Activated CD4-positive, alpha-beta memory T cell treated with anti-CD3 and anti-CD28 coated beads, Interleukin-2, amount 10 ng/mL, durations not matched to agents 7 days and 5 days (primary cell): ENCODE measurements around the gene S100A13. TPM values are rescaled to one million over a fixed set of nuclear protein-coding genes. Genes with fewer than 3 reads are reported as not detected.
"Not testable (repeated sequence)": the region's sequence is repeated elsewhere in the genome, so short reads cannot be mapped to it uniquely, and the experiment has no call there.

Experiments used
- CTCF ChIA-PET: fragments of 350-600 bp; sonication (Branson Sonifier 250); formaldehyde crosslinking; loops from one replicate; lab custom pipeline; 2021; ENCODE audit warnings: antibody characterized with exemption, inconsistent platforms; lab: Charles Lee
- POLR2A ChIA-PET: fragments of 350-600 bp; sonication (Branson Sonifier 250); formaldehyde crosslinking; loops from one replicate; lab custom pipeline; 2021; ENCODE audit warnings: antibody characterized with exemption; lab: Charles Lee
- DNase-seq: peaks from one replicate; pipeline ENCODE4 v3.0.0-alpha.2; 2020
- H3K27ac Mint-ChIP-seq: one replicate; pipeline ENCODE4 v1.8.0; 2021; ENCODE audit warnings: mild to moderate bottlenecking, mixed read lengths
- H3K27me3 Mint-ChIP-seq: one replicate; pipeline ENCODE4 v1.8.0; 2021; ENCODE audit warnings: mixed read lengths
- H3K36me3 Mint-ChIP-seq: one replicate; pipeline ENCODE4 v1.8.0; 2021; ENCODE audit warnings: low read depth, mixed read lengths
- H3K4me1 Mint-ChIP-seq: one replicate; pipeline ENCODE4 v1.8.0; 2021; ENCODE audit warnings: mixed read lengths
- H3K4me3 Mint-ChIP-seq: one replicate; pipeline ENCODE4 v1.8.0; 2021; ENCODE audit warnings: mild to moderate bottlenecking, mixed read lengths
- H3K9me3 Mint-ChIP-seq: one replicate; pipeline ENCODE4 v1.8.0; 2021; ENCODE audit warnings: mixed read lengths
- total RNA-seq, 2 experiments: library from RNA; stranded (reverse); gene quantifications; one replicate each; pipeline ENCODE4 v1.2.3, GENCODE V29; 2021

Gene S100A13
- total RNA-seq, 2 experiments from 2014 or later: 6.1 TPM

DNA sequence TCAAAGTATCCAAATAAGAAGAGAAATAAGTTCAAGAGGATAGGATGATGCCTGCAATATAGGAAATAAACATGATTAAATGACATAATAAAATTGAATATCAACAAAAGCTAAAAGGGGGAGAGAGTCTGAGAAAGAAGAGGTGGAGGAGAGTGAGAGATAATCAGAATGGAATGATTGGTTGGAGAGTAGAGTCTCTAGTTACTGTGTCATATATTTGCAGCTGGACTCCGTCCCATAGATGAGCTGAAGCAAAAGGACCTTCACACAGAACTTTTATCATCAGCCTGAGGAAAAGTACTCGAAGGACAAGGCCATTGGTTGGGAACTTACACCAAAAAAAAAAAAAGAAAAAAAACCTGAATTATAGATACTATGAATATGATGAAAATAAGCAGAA, 38.8 kb downstream of the S100A13 start:
- Mint-ChIP-seq H3K9me3 (no peaks in the 10 kb centered on the region), H3K27ac (no peak overlapping the region), H3K27me3 (peaks cover 11% of the 10 kb centered on the region), H3K4me3 (no peak overlapping the region), H3K36me3 (no peaks in the 10 kb centered on the region), H3K4me1 (no peaks in the 10 kb centered on the region)
- ChIA-PET CTCF (interaction anchor here (1.2 kb wide), 1 partner anchor 15 kb away, joined by 4 read pairs; no protein-coding TSS in a partner anchor), POLR2A (no interaction called here)
- DNase-seq: no peak

DNA sequence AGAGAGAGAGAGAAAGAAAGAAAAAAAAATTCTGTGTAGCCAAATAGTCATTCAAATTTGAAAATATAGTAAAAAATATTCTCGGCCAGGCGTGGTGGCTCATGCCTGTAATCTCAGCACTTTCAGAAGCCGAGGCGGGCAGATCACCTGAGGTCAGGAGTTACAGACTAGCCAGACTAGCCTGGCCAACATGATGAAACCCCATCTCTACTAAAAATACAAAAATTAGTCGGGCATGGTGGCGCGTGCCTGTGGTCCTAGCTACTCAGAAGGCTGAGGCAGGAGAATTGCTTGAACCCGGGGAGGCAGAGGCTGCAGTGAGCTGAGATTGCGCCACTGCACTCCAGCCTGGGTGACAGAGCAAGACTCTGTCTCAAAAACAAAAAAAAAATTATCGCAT, 39.3 kb downstream of the S100A13 start:
- peaks cover 11% of the 10 kb centered on the region for H3K27me3 Mint-ChIP-seq
- H3K4me1 Mint-ChIP-seq, POLR2A ChIA-PET, DNase-seq, H3K4me3 Mint-ChIP-seq, H3K9me3 Mint-ChIP-seq, H3K36me3 Mint-ChIP-seq, H3K27ac Mint-ChIP-seq: not testable (repeated sequence)
- CTCF ChIA-PET: interaction anchor here (1.2 kb wide), 1 partner anchor 16 kb away, joined by 4 read pairs; no protein-coding TSS in a partner anchor

DNA sequence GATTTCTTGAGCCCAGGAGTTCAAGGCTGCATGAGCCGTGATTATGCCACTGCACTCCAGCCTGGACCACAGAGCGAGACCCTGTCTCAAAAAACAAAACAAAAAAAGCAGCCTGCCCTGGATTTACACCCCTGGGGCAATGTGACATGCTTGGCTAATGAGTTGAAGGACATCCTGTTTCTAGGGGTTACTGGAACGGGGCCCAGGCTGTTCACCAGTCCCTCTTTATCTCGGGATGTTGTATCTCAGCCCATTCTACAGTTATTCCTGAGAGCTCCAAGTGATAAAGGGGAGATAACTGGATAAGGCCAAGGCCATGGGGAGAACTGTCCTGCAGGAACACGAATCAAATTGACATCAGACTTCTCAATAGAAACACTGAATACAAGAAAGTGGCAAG, 40.0 kb downstream of the S100A13 start:
- no peak for DNase-seq
- CTCF ChIA-PET: no interaction called here
- Mint-ChIP-seq H3K4me1 (no peaks in the 10 kb centered on the region), H3K27me3 (peaks cover 11% of the 10 kb centered on the region), H3K4me3 (no peak overlapping the region), H3K36me3 (no peaks in the 10 kb centered on the region), H3K9me3 (no peaks in the 10 kb centered on the region), H3K27ac (no peak overlapping the region)
- POLR2A ChIA-PET: no interaction called here

DNA sequence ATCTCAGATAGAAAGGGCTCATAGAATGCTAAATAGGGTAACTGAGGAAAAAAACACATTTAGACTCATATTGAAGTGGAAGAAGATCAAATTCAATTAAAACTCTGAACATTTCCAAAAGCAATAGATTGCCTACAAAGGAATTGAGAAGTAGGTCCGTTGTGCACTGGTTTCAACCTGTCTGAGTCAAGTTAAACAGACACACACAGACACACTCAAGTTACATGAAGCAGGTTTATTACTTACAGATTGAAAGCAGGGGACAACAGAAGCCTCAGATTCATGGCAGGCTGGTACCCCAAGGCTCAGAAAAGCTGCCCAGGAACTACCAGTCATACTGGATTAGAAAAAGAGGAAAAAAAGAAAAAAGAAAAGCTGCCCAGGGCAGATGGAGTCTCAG, 41.0 kb downstream of the S100A13 start:
- no peak for DNase-seq
- H3K27me3 Mint-ChIP-seq: peaks cover 11% of the 10 kb centered on the region
- ChIA-PET POLR2A (no interaction called here), CTCF (no interaction called here)
- no peaks in the 10 kb centered on the region for H3K4me1 Mint-ChIP-seq
- no peaks in the 10 kb centered on the region for H3K36me3 Mint-ChIP-seq
- H3K27ac Mint-ChIP-seq: no peak overlapping the region
- H3K9me3 Mint-ChIP-seq: no peaks in the 10 kb centered on the region
- no peak overlapping the region for H3K4me3 Mint-ChIP-seq

DNA sequence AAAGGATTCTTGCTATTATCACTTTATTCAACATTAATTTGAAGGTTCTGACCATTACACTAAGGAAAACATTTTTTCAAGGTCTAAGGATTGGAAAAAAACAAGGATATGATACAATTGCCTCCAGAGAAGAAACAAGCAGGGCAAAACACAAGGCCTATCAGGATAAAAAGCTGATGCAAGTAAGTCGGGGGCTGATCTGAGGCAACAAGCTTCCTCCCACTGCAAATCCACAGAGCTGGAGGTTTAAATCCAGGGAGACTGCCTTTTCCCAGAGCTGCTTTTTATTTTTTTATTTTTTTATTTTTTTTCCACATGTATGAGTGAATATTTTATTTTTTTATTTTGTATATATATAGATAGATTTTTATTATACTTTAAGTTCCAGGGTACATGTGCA, 42.3 kb downstream of the S100A13 start:
- Mint-ChIP-seq H3K27me3 (peaks cover 11% of the 10 kb centered on the region), H3K27ac (no peak overlapping the region), H3K36me3 (no peaks in the 10 kb centered on the region), H3K9me3 (no peaks in the 10 kb centered on the region), H3K4me3 (no peak overlapping the region), H3K4me1 (no peaks in the 10 kb centered on the region)
- DNase-seq: no peak
- CTCF ChIA-PET: interaction anchor here (1.0 kb wide), 1 partner anchor 23 kb away, joined by 3 read pairs; no protein-coding TSS in a partner anchor
- POLR2A ChIA-PET: interaction anchor here (1.0 kb wide), 1 partner anchor 12 kb away, joined by 3 read pairs; no protein-coding TSS in a partner anchor

DNA sequence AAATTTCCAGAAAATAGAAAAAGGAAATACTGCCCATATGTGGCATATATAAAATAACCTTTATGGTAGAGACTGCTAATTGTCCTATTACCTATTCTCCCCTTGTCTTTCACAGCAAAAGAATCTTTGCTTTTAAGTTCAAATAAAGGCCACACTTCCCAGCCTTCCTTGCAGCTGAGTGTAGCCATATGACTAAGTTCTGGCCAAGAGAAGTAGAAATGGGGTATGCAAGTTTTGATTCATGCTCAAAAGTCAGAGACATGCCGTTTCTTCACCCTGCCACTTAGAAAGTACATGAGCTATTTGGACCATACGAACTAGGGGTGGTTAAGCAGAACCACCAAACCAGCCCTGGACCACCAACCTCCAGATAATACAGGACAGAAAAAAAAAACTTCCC, 43.3 kb downstream of the S100A13 start:
- Mint-ChIP-seq H3K4me1 (no peaks in the 10 kb centered on the region), H3K27me3 (peaks cover 16% of the 10 kb centered on the region), H3K9me3 (no peaks in the 10 kb centered on the region), H3K27ac (no peak overlapping the region), H3K36me3 (no peaks in the 10 kb centered on the region), H3K4me3 (no peak overlapping the region)
- DNase-seq: no peak
- CTCF ChIA-PET: interaction anchor here (0.6 to 0.7 kb wide), 2 partner anchors 11 to 90 kb away, joined by 3 to 4 read pairs; no protein-coding TSS in a partner anchor
- POLR2A ChIA-PET: no interaction called here

DNA sequence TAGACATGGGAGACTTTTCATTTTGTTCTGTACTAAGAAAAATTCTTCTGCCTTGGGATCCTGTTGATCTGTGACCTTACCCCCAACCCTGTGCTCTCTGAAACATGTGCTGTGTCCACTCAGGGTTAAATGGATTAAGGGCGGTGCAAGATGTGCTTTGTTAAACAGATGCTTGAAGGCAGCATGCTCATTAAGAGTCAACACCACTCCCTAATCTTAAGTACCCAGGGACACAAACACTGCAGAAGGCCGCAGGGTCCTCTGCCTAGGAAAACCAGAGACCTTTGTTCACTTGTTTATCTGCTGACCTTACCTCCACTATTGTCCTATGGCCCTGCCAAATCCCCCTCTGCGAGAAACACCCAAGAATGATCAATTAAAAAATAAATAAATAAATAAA, 43.8 kb downstream of the S100A13 start:
- H3K9me3 Mint-ChIP-seq, POLR2A ChIA-PET, H3K4me3 Mint-ChIP-seq, DNase-seq, H3K27ac Mint-ChIP-seq, H3K4me1 Mint-ChIP-seq, H3K36me3 Mint-ChIP-seq: not testable (repeated sequence)
- CTCF ChIA-PET: interaction anchor here (0.6 to 0.7 kb wide), 2 partner anchors 11 to 89 kb away, joined by 3 to 4 read pairs; no protein-coding TSS in a partner anchor
- peaks cover 21% of the 10 kb centered on the region for H3K27me3 Mint-ChIP-seq

DNA sequence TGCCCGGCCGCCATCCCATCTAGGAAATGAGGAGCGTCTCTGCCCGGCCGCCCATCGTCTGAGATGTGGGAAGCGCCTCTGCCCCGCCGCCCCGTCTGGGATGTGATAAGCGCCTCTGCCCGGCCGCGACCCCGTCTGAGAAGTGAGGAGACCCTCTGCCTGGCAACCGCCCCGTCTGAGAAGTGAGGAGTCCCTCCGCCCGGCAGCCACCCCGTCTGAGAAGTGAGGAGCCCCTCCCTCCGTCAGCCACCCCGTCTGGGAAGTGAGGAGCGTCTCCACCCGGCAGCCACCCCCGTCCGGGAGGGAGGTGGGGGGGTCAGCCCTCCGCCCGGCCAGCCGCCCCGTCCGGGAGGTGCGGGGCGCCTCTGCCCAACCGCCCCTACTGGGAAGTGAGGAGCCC, 44.5 kb downstream of the S100A13 start:
- CTCF ChIA-PET, H3K4me1 Mint-ChIP-seq, H3K9me3 Mint-ChIP-seq, H3K27ac Mint-ChIP-seq, POLR2A ChIA-PET, H3K4me3 Mint-ChIP-seq, DNase-seq, H3K36me3 Mint-ChIP-seq: not testable (repeated sequence)
- peaks cover 28% of the 10 kb centered on the region for H3K27me3 Mint-ChIP-seq

DNA sequence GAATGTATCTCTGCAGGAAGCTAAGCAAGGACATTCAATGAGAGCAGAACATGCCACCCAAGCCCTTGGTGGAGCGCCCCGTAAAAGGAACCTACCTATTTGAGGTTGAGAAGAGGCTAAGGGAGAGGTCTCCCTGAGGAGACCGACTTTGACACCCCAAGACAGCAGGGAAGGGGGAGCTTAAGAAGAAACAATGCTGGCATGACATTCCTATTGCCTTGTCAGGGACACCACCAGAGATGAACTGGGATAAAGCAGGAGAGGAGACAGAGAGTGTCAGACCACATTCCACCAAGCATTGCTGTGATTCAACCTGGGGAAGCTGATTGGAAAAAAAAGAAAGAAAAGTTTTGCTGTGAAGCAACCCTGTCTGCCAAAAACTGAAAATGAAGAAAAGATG, 48.4 kb downstream of the S100A13 start:
- ChIA-PET POLR2A (interaction anchor here (2.0 kb wide), 1 partner anchor 55 kb away, joined by 8 read pairs; the partner anchor contains the start of gene CHTOP), CTCF (interaction anchor here (0.8 kb wide), 1 partner anchor 36 kb away, joined by 3 read pairs; no protein-coding TSS in a partner anchor)
- no peaks in the 10 kb centered on the region for H3K9me3 Mint-ChIP-seq

DNA sequence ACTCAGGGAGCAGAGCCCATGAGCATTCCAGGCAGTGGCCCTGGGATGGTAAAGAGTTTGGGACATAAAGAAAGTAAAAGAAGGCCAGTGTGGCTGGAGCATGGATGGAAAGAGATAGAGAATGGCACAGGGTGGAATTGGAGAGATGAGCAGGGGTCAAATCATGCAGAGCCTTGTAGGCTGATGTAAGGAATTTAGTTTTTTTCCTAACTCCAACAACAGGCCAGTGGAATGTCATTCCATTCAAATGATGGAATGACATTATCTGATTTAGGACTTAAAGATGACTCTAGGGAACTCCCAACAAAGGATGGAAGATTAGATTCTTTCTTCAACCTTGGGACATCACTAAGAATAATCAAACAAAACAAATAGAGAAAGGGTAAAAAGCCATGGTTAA, 48.8 kb downstream of the S100A13 start:
- H3K4me3 Mint-ChIP-seq: no peak overlapping the region
- H3K4me1 Mint-ChIP-seq: peaks cover 9% of the 10 kb centered on the region
- no peaks in the 10 kb centered on the region for H3K36me3 Mint-ChIP-seq
- peaks cover 28% of the 10 kb centered on the region for H3K27me3 Mint-ChIP-seq
- no peak for DNase-seq
- ChIA-PET POLR2A (interaction anchor here (0.6 to 2.0 kb wide), 2 partner anchors 56 to 379 kb away, joined by 3 to 8 read pairs; partner anchors contain the start of gene CHTOP), CTCF (interaction anchor here (0.8 kb wide), 1 partner anchor 37 kb away, joined by 3 read pairs; no protein-coding TSS in a partner anchor)
- H3K27ac Mint-ChIP-seq: no peak overlapping the region
- H3K9me3 Mint-ChIP-seq: no peaks in the 10 kb centered on the region

More for the DNA sequence above, 48.4 kb downstream of the S100A13 start:
- no peaks in the 10 kb centered on the region for H3K36me3 Mint-ChIP-seq
- H3K27me3 Mint-ChIP-seq: peaks cover 28% of the 10 kb centered on the region
- H3K4me3 Mint-ChIP-seq: no peak overlapping the region
- H3K4me1 Mint-ChIP-seq: peaks cover 9% of the 10 kb centered on the region
- H3K27ac Mint-ChIP-seq: no peak overlapping the region
- no peak for DNase-seq

DNA sequence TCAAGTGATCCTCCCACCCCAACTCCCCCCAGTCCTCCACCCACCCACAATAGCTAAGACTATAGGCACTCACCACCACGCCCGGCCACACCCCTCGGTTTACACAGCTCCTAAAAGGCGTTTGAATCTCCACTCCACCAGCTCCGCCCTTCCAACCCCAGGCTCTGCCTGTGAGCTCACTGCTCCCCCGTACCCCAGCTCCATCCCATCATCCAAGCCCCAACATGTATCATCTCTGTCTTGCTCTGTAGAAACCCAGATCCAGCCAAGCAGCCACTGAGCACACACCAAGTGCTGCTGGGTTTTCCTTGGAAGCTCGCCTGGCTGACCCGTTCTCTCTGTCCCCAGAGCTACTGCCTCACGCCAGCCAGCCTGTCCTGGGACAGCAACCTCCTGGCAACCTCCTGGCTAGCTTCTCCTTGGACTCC, 49.7 kb downstream of the S100A13 start:
- CTCF ChIA-PET: interaction anchor here (0.8 to 1.1 kb wide), 3 partner anchors 45 to 67 kb away, joined by 3 to 4 read pairs (median 4); partner anchors contain the start of gene S100A13
- DNase-seq: no peak
- H3K4me1 Mint-ChIP-seq: peaks cover 18% of the 10 kb centered on the region
- POLR2A ChIA-PET: interaction anchor here (0.6 to 2.0 kb wide), 3 partner anchors 25 to 380 kb away, joined by 3 to 8 read pairs (median 3); partner anchors contain the start of gene CHTOP
- no peaks in the 10 kb centered on the region for H3K9me3 Mint-ChIP-seq
- H3K27me3 Mint-ChIP-seq: peaks cover 28% of the 10 kb centered on the region
- H3K36me3 Mint-ChIP-seq: no peaks in the 10 kb centered on the region
- H3K4me3 Mint-ChIP-seq: no peak overlapping the region
- no peak overlapping the region for H3K27ac Mint-ChIP-seq

DNA sequence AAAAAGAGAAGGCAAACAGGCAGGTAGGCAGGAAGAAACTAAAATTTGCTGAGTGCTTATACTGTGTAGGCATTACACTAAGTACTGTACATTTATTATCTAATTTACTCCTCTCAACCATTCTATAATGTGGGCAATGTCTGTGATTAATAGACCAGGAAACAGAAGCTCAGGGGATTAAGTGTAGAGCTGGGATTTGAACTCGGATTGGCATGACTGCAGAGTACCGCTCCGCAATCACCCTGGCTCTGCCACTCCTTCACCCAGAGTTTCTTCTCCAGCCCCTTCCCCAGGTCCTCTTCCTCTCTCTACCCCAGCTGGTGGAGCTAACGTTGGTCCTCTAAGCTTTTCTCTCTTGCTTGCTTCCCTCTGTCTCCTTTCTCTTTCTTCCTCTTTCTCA, 50.2 kb downstream of the S100A13 start:
- Mint-ChIP-seq H3K4me1 (peaks cover 22% of the 10 kb centered on the region), H3K27me3 (peaks cover 28% of the 10 kb centered on the region), H3K27ac (no peak overlapping the region), H3K4me3 (no peak overlapping the region), H3K9me3 (no peaks in the 10 kb centered on the region), H3K36me3 (no peaks in the 10 kb centered on the region)
- no peak for DNase-seq
- ChIA-PET POLR2A (interaction anchor here (1.1 to 2.0 kb wide), 2 partner anchors 26 to 57 kb away, joined by 3 to 8 read pairs; partner anchors contain the start of gene CHTOP), CTCF (interaction anchor here (0.8 to 1.1 kb wide), 3 partner anchors 45 to 67 kb away, joined by 3 to 4 read pairs (median 4); partner anchors contain the start of gene S100A13)

DNA sequence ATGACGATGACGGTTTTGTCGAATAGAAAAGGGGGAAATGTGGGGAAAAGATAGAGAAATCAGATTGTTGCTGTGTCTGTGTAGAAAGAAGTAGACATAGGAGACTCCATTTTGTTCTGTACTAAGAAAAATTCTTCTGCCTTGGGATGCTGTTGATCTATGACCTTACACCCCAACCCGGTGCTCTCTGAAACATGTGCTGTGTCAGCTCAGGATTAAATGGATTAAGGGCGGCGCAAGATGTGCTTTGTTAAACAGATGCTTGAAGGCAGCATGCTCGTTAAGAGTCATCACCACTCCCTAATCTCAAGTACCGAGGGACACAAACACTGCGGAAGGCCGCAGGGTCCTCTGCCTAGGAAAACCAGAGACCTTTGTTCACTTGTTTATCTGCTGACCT, 51.8 kb downstream of the S100A13 start:
- POLR2A ChIA-PET, DNase-seq, H3K4me3 Mint-ChIP-seq, H3K36me3 Mint-ChIP-seq, H3K27ac Mint-ChIP-seq, H3K9me3 Mint-ChIP-seq: not testable (repeated sequence)
- CTCF ChIA-PET: interaction anchor here (1.2 kb wide), 2 partner anchors 40 to 65 kb away, joined by 4 to 5 read pairs; partner anchors contain the start of gene S100A14
- peaks cover 30% of the 10 kb centered on the region for H3K4me1 Mint-ChIP-seq
- peaks cover 28% of the 10 kb centered on the region for H3K27me3 Mint-ChIP-seq
